Activated naive CD8-positive, alpha-beta T cell (primary cell): Measurements from ENCODE around the gene KCNH4.
"Not testable (repeated sequence)": the region's sequence is repeated elsewhere in the genome, so short reads cannot be mapped to it uniquely, and the experiment has no call there.

Source experiments
- H3K27ac Mint-ChIP-seq: one replicate; pipeline ENCODE4 v1.8.0; 2021; ENCODE audit warnings: mixed read lengths
- H3K27me3 Mint-ChIP-seq: one replicate; pipeline ENCODE4 v1.8.0; 2021; ENCODE audit warnings: mixed read lengths
- H3K36me3 Mint-ChIP-seq: one replicate; pipeline ENCODE4 v1.8.0; 2021; ENCODE audit warnings: mixed read lengths
- H3K4me1 Mint-ChIP-seq: one replicate; pipeline ENCODE4 v1.8.0; 2021; ENCODE audit warnings: low read depth, mixed read lengths
- H3K4me3 Mint-ChIP-seq: one replicate; pipeline ENCODE4 v1.8.0; 2021; ENCODE audit warnings: mild to moderate bottlenecking, mixed read lengths
- H3K9me3 Mint-ChIP-seq: one replicate; pipeline ENCODE4 v1.8.0; 2021; ENCODE audit warnings: low read depth, mixed read lengths

Gene KCNH4

GRCh38 chr17:42188749-42189650 is 8.1 kb upstream of the KCNH4 start:
- no peaks in the 10 kb centered on the region for H3K36me3 Mint-ChIP-seq
- H3K27me3 Mint-ChIP-seq, result no peaks in the 10 kb centered on the region
- peaks cover 19% of the 10 kb centered on the region for H3K4me1 Mint-ChIP-seq
- H3K9me3 Mint-ChIP-seq, result no peaks in the 10 kb centered on the region
- no peak overlapping the region for H3K4me3 Mint-ChIP-seq
- H3K27ac Mint-ChIP-seq, result no peak overlapping the region

DNA sequence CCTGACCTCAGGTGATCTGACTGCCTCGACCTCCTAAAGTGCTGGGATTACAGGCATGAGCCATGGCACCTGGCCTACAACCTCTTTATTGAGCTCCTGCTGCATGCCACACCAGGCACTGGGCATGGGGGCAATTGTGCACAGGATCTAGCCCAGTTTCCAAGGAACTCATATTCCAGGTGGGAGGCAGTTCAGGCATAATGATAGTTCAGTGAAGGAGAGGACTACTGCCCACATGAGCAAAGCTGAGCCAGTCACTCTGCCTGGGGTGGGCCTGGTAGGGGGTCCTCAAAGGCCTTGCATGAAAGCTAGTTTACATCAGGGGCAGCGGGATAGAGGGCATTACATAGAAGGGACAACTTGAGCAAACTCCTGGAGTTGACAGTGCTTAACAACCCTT is 6.9 kb upstream of the KCNH4 start:
- no peaks in the 10 kb centered on the region for H3K9me3 Mint-ChIP-seq

DNA sequence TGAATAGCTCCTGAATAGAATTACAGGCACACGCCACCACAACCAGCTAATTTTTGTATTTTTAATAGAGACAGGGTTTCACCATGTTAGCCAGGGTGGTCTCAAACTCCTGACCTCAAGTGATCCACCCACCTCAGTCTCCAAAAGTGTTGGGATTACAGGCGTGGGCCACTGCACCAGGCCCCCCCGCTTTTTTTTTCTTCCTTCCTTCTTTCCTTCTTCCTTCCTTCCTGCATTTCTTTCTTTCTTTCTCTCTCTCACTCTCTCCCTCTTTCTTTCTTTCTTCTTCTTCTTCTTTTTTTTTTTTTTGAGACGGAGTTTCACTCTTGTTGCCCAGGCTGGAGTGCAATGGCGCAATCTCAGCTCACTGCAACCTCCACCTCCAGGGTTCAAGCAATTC is 5.2 kb upstream of the KCNH4 start:
- not testable (repeated sequence) for H3K27me3 Mint-ChIP-seq, H3K36me3 Mint-ChIP-seq, H3K4me3 Mint-ChIP-seq, H3K9me3 Mint-ChIP-seq
- peaks cover 20% of the 10 kb centered on the region for H3K4me1 Mint-ChIP-seq
- peak overlapping the region; percentile 66 for H3K27ac Mint-ChIP-seq

More for the DNA sequence above, 6.9 kb upstream of the KCNH4 start:
- Mint-ChIP-seq H3K27me3 (no peaks in the 10 kb centered on the region), H3K4me3 (no peak overlapping the region), H3K36me3 (no peaks in the 10 kb centered on the region), H3K4me1 (peaks cover 20% of the 10 kb centered on the region), H3K27ac (no peak overlapping the region)

GRCh38 chr17:42185621-42185930 is 4.6 kb upstream of the KCNH4 start:
- no peak overlapping the region for H3K27ac Mint-ChIP-seq
- H3K4me3 Mint-ChIP-seq, result no peak overlapping the region
- peaks cover 20% of the 10 kb centered on the region for H3K4me1 Mint-ChIP-seq
- no peaks in the 10 kb centered on the region for H3K36me3 Mint-ChIP-seq
- H3K9me3 Mint-ChIP-seq, result no peaks in the 10 kb centered on the region
- no peaks in the 10 kb centered on the region for H3K27me3 Mint-ChIP-seq

DNA sequence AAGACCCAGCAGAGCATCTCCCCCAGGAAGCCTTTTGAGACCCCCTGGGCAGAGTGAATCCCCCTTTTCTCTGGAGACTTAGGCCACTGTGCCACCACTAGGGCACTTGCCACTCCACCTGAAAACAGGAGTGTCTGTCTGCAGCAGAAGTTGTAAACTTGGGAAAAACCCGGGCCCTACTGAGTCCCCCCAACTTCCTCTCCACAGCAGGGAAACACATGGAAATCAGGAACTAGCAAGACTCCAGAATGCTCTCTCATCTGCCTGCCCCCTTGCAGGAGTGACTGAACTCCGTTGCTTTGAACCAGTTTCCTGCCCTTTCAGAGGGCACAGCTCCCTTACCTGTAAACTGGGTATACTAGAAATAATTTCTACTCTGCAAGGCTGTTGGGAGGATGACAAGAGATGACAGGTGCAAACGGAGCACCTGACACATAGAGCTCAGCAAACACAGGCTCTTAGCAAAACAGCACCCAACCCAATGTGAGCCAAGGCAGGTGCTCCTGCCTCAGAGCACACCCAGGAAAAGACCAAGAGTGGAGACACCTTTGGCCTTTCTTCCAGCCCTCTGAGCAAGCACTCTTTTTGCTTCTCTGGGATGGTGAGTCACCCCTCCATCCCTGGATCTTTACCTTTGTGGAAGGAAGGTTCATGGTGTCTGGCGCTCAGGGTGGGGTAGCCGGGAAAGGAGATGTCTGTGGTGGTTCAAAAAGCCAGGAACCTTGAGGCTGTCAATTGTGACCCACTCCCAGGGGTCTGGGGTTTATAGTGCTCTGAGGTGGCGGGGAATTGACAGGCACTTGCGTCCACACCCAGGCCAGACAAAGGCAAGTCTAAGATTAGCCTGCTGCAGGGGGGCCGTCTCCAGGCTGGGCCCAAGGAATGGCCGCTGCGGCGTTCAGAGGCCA is 4.0 kb upstream of the KCNH4 start, which contains the start of gene HCRT:
TSS of gene HCRT (minus strand) at position 740 of the 908 bp plus-strand sequence. CDS start at position 653, 87 bp downstream.
- peaks cover 23% of the 10 kb centered on the region for H3K4me1 Mint-ChIP-seq
- H3K4me3 Mint-ChIP-seq, result peak within 1 kb of the TSS; percentile 81
- no peaks in the 10 kb centered on the region for H3K9me3 Mint-ChIP-seq
- no peaks in the 10 kb centered on the region for H3K27me3 Mint-ChIP-seq
- no peaks in the 10 kb centered on the region for H3K36me3 Mint-ChIP-seq
- peak within 1 kb of the TSS; percentile 66 for H3K27ac Mint-ChIP-seq

GRCh38 chr17:42183741-42184711 is 3.1 kb upstream of the KCNH4 start:
- peak overlapping the region; percentile 85 for H3K4me3 Mint-ChIP-seq
- H3K9me3 Mint-ChIP-seq, result no peaks in the 10 kb centered on the region
- H3K27me3 Mint-ChIP-seq, result peaks cover 5% of the 10 kb centered on the region

DNA sequence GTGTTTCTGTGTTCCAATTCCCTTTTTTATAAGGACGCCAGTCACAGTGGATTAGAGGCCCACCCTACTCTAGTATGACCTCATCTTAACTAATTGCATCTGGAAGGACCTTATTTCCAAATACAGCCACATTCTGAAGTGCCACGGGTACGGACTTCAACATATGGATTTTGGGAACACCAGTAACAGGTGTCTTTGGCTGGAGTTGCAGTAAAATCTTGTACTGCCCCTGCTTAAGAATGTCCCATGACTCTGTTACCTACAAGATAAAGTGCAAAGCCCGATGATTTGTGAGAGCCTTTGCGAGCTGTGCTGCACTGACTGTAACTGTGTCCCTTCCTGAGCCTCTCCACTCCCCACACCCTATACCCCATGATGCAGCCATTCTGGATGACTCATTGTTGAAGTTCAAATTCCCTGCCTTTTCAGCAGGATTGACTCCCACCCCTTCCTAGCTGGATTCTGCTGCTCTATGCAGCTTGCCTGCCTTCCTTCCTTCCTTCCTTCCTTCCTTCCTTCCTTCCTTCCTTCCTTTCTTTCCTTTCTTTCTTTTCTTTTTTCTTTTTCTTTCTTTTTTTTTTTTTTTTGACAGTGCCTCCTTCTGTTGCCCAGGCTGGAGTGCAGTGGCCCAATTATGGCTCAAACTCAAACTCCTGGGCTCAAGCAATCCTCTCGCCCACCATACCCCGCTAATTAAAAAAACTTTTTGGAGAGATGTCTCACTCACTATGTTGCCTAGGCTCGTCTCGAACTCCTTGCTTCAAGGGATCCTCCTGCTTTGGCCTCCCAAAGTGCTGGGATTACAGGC is 2.2 kb upstream of the KCNH4 start:
- Mint-ChIP-seq H3K4me3 (peak overlapping the region; percentile 85), H3K9me3 (no peaks in the 10 kb centered on the region), H3K27ac (peak overlapping the region; percentile 62)

More at GRCh38 chr17:42183741-42184711, 3.1 kb upstream of the KCNH4 start:
- Mint-ChIP-seq H3K4me1 (peaks cover 31% of the 10 kb centered on the region), H3K27ac (peak overlapping the region; percentile 62), H3K36me3 (no peaks in the 10 kb centered on the region)

DNA sequence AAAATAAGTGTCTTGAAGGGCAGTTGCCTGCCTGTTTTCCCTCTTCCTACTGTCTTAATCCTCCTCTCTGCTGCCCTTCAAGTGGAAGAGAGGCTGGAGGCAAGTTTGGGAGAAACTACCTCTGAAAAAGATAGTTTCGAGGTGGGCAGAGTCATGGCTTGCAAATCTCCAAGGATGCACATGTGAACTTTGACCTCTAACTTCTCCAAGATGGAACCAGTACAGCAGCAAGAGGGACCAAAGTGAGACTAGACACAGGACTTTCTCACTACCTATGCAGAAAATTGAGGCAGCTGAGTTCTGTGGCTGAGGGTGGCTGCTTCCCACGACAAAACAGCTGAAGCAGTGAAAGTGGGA is 887 bp upstream of the KCNH4 start:
- no peaks in the 10 kb centered on the region for H3K9me3 Mint-ChIP-seq
- H3K4me1 Mint-ChIP-seq, result peaks cover 36% of the 10 kb centered on the region
- H3K4me3 Mint-ChIP-seq, result peak overlapping the region; percentile 58
- peaks cover 7% of the 10 kb centered on the region for H3K27me3 Mint-ChIP-seq
- H3K36me3 Mint-ChIP-seq, result peaks cover 5% of the 10 kb centered on the region
- no peak overlapping the region for H3K27ac Mint-ChIP-seq

More for the DNA sequence above, 2.2 kb upstream of the KCNH4 start:
- Mint-ChIP-seq H3K4me1 (peaks cover 36% of the 10 kb centered on the region), H3K27me3 (peaks cover 7% of the 10 kb centered on the region), H3K36me3 (peaks cover 2% of the 10 kb centered on the region)

DNA sequence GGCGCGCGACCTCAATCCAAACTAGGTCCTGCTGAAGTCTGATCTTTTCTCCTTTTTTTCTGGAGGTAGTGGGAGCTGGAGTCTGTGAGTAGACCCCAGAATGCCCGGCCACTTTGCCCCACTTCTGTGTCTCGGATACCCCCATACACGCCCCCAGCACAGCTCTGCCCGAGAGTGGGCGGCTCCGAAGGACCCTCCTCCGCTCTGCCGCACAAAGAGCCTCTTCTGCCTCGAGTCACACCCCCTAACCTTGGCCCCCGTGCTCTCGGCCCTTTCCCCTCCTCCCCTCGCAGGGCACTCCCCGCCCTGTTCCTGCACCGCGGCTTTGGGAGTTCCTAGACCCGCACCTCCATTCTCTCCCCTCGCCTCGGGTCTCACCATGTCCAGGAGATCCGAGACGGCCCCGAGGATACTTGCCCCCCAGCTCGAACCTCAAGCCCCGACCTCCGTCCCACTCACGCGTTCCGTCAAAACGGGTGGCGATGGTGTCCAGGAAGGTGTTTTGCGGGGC is 476 bp downstream of the KCNH4 start:
- H3K36me3 Mint-ChIP-seq, result peaks cover 5% of the 10 kb centered on the region
- peaks cover 36% of the 10 kb centered on the region for H3K4me1 Mint-ChIP-seq
- no peaks in the 10 kb centered on the region for H3K9me3 Mint-ChIP-seq
- H3K27ac Mint-ChIP-seq, result no peak overlapping the region
- H3K4me3 Mint-ChIP-seq, result peak overlapping the region; percentile 70
- H3K27me3 Mint-ChIP-seq, result peaks cover 7% of the 10 kb centered on the region

- no peak overlapping the region for H3K27ac Mint-ChIP-seq
- peaks cover 36% of the 10 kb centered on the region for H3K4me1 Mint-ChIP-seq
- peak overlapping the region; percentile 70 for H3K4me3 Mint-ChIP-seq
- H3K36me3 Mint-ChIP-seq, result peaks cover 5% of the 10 kb centered on the region
- no peaks in the 10 kb centered on the region for H3K9me3 Mint-ChIP-seq
- peaks cover 7% of the 10 kb centered on the region for H3K27me3 Mint-ChIP-seq
Measured at GRCh38 chr17:42179911-42180410, 981 bp downstream of the KCNH4 start.

GRCh38 chr17:42179335-42179734 is 1.6 kb downstream of the KCNH4 start:
- Mint-ChIP-seq H3K9me3 (no peaks in the 10 kb centered on the region), H3K4me1 (peaks cover 30% of the 10 kb centered on the region), H3K27me3 (peaks cover 7% of the 10 kb centered on the region), H3K27ac (no peak overlapping the region), H3K36me3 (peaks cover 5% of the 10 kb centered on the region), H3K4me3 (peak overlapping the region; percentile 54)

- H3K4me1 Mint-ChIP-seq, result peaks cover 30% of the 10 kb centered on the region
- H3K9me3 Mint-ChIP-seq, result no peaks in the 10 kb centered on the region
- H3K36me3 Mint-ChIP-seq, result peaks cover 5% of the 10 kb centered on the region
- H3K27me3 Mint-ChIP-seq, result peaks cover 7% of the 10 kb centered on the region
- H3K4me3 Mint-ChIP-seq, result peak overlapping the region; percentile 54
- no peak overlapping the region for H3K27ac Mint-ChIP-seq
Measured at GRCh38 chr17:42178817-42179216, 2.1 kb downstream of the KCNH4 start.

GRCh38 chr17:42177684-42178083 is 3.3 kb downstream of the KCNH4 start:
- Mint-ChIP-seq H3K36me3 (peaks cover 5% of the 10 kb centered on the region), H3K27me3 (peaks cover 7% of the 10 kb centered on the region), H3K4me1 (peaks cover 19% of the 10 kb centered on the region), H3K9me3 (no peaks in the 10 kb centered on the region), H3K4me3 (no peak overlapping the region), H3K27ac (no peak overlapping the region)
